A172 (cell line): ENCODE measurements around the gene RAB27A. TPM values are rescaled to one million over a fixed set of nuclear protein-coding genes. Genes with fewer than 3 reads are reported as not detected.
A peak's percentile ranks its signal among the peaks of the same experiment; 100 is the strongest.
"Not testable (repeated sequence)": the region's sequence is repeated elsewhere in the genome, so short reads cannot be mapped to it uniquely, and the experiment has no call there.

Experiments used
- DNase-seq: peaks from one replicate; pipeline ENCODE4 v3.0.0-alpha.2; 2015; ENCODE audit warnings: low spot score
- total RNA-seq: library from RNA; depleted of rRNA; stranded (reverse); fragments of >200 nt; shearing (Covaris generic); gene quantifications from 2 replicates; pipeline ENCODE4 v1.2.3, GENCODE V29; 2014; rRNA removed

The RAB27A gene
- 5.3 and 17.0 TPM in 2 replicates for total RNA-seq

DNA sequence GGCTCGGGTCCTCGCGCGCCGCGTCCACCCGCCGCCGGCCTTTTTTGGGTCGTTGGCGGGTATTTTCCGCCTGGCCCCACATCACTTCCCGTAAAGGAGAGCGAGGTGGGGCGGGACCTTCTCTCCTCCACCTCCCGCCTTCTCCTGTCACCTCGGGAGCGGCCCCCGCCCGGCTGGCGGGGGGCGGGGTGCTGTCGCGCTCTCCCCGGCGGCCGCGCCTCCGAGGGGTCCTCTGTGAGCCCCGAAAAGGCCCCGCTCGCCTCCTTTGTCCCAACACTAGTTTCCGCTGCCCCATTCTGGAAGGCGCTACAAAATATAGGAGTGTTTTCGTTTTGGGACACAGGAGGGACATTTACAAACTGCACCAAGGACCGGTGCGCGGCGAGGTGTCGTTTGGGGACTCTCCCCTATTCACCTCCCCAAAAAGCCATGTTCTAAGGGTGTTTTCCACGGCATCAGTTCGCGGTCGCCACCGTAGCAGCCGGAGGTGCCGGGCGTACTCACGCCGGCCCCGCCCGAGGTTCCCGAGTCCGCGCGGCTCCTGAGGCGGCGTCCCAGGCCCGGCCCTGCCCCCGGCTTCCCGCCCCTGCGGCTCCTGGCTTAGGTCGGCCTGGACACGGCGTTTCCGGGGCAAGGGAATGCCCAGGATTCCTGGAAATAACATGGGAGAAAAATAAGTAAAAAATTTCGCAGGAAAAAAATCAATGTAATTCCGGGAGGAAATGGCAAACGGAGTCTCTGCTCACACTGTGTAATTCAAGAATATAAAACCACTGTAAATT lies at the start of gene RAB27A:
TSS of gene RAB27A (minus strand) at position 68 of the 782 bp plus-strand sequence. CDS start 54,879 bp downstream, outside the sequence.
- peak; percentile 42 for DNase-seq

DNA sequence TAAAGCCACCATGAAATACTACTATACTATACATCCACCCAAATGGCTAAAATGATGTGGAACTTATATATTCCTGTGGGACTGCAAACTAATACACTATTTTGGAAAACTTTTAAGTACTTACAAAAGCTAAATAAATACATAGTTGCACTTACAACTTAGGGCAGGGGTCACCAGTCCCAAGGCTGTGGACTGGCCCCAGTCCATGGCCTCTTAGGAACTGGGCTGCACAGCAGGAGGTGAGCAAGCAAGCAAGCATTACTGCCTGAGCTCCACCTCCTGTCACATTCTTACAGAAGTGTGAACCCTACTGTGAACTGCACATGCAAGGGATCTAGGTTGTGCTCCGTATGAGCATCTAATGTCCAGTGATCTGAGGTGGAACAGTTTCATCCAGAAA lies 47.5 kb upstream of the RAB27A start:
- no peak for DNase-seq

DNA sequence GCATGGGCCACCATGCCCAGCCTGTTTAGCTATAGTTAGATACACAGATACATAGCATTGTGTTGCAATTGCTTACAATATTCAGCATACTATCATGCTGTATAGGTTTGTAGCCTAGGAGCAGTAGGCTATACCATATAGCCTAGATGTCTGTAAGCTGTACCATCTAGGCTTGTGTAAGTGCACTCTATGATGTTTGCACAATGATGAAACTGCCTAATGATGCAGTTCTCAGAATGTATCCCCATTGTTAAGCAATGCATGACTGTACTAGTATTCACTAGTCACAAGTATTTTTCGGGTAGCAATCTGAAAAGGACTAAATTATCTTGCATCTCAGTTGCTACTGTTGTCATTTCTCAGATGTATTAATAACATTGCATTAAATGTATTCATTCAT lies 45.4 kb upstream of the RAB27A start:
- DNase-seq, result no peak

DNA sequence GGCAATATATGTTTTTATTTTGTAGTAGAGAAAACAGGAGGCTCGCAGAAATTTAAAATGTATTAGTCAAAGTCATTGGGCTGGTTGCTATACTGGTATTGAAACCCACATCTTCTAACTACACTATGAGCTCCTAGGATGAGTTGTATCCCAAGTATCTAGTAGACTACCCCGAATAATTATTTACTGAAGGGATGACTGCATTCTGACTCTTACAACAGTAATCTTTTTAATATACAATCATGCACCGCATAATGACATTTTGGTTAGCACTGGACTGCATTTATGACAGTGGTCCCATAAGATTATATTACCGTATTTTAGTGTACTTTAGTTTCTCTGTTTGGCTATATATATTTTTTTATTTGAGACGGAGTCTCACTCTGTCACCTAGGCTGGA lies 44.8 kb upstream of the RAB27A start:
- no peak for DNase-seq

GRCh38 chr15:55327387-55327786 lies 37.8 kb upstream of the RAB27A start:
- DNase-seq, result no peak

- no peak for DNase-seq
Observed at GRCh38 chr15:55322467-55322866, 32.9 kb upstream of the RAB27A start.

- no peak for DNase-seq
Observed at GRCh38 chr15:55320963-55321362, 31.4 kb upstream of the RAB27A start.

GRCh38 chr15:55320238-55320550 lies 30.6 kb upstream of the RAB27A start:
- DNase-seq, result no peak

DNA sequence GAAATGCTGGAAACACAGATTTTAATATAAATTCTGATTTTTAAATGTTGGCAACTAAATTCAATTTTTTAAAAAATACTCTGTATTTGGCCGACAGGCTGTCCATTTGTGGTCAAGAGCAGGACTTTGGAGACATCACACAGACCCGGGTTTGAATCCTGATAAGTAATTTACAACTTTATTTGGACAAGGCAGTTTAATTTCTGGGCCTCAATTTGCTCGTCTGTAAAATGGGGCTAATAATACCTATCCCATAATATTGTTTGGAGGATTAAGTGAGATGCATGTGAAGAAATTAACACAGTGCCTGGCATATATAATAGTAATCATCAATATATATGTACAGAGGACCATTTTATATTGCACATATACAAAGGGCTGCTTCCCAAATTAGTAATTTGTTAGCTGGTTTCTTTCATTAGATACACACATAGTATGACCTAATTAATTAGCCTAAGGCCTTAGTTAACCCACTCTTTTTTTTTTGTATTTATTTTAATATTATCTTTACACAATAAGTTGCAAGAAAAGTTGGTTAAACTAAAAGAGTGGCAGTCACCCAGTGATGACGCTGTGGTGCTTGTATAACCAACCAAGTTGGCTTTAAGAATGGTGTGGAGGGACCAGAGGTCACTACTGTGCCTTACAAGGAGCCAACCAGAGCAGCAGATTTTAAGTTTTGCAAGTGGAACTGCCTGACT lies 30.1 kb upstream of the RAB27A start:
- peak; percentile 22 for DNase-seq

DNA sequence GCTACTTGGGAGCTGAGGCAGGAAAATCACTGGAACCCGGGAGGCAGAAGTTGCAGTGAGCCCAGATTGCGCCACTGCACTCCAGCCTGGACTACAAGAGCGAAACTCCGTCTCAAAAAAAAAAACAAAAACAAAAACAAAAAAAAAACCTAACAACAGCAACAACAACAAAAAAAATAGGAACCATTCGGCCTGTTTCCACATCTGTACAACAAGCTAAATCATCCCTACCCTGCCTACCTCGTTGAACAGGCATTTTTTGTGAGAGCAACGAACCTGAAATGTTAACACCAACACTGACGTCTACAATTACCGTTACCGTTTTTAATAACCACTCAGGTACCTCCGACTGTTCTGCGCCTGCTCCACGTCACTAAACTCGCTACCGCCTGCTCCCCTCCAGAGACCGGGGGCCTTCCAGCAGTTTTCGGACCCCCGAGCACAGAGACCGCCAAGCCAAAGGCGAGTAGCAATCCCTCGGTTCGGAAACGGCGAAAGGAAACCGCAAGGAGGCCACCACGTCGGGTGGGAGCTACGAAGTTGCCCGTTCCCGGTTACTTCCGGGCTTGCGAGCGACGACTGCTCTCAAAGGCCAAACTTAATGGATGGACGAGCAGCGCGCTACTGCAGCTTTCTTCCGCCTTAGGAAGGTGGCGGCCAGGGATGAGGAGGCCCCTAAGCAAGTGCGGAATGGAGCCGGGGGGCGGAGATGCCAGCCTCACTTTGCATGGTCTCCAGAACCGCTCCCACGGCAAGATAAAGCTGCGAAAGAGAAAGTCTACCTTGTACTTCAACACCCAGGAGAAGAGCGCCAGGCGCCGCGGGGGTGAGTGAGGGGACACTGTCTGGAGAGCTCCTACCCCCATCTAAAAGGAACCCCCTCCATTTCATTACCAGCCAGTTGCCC lies 29.2 kb upstream of the RAB27A start, which contains the start of the genes PIGB and PIGBOS1:
TSS of gene PIGB (plus strand) at position 635 of the 907 bp plus-strand sequence. CDS start at position 664, 29 bp downstream.
TSS of gene PIGBOS1 (minus strand) at position 536 of the 907 bp plus-strand sequence. CDS start 1,331 bp downstream, outside the sequence.
- peak; percentile 78 for DNase-seq

DNA sequence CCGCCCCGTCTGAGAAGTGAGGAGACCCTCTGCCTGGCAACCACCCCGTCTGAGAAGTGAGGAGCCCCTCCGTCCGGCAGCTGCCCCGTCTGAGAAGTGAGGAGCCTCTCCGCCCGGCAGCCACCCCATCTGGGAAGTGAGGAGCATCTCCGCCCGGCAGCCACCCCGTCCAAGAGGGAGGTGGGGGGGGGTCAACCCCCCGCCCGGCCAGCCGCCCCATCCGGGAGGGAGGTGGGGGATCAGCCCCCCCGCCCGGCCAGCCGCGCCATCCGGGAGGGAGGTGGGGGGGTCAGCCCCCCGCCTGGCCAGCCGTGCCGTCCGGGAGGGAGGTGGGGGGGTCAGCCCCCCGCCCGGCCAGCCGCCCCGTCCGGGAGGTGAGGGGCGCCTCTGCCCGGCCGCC lies 13.2 kb upstream of the RAB27A start:
- DNase-seq, result not testable (repeated sequence)

DNA sequence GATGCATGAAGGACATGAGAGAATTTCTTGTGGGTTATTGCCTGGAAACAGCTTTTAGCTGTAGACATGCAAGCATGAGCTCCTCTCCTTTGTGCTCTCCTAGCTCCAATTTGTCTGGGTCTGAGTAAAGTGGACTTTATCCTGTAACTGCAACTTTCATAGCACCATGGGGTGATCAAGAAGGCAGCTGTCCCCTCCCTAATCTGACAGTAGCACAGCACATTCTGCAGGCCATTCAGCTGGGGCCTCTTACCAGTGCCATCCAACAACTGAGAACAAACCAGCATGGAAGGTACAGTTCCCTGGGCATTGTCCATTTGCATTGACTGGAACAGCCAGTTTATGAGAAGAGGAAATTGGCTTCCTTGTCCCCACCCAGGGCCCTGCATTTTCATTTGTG lies 7.7 kb upstream of the RAB27A start:
- no peak for DNase-seq

DNA sequence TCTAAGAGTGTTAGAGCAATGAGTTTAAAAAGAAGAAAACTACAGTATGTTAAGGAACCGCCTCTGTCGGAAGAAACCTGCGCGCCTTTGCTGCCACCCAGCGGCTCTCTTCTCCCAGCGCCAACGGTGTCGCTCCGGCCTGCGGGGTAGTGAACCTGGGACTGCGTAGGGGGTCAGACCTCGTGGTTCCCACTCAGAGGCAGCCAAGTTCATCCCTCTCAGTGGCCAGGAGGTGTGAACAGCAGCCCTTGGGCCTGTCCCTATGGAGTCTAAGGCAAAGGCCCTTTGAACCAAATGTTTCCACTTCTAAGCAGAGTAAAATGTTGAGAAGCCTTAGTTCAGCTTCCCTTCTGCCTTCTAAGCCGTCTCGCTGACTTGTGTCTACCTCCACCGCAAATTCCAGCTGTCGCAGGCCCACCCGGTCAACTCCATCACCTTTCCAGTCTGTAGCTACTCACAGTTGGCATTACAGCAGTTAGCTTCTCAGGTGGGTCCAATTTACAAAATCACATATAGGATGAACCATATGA lies 980 bp upstream of the RAB27A start:
- peak; percentile 72 for DNase-seq

- DNase-seq, result peak; percentile 19
Observed at GRCh38 chr15:55289011-55289745, 435 bp downstream of the RAB27A start.

GRCh38 chr15:55288006-55288717 lies 1.5 kb downstream of the RAB27A start:
- no peak for DNase-seq

DNA sequence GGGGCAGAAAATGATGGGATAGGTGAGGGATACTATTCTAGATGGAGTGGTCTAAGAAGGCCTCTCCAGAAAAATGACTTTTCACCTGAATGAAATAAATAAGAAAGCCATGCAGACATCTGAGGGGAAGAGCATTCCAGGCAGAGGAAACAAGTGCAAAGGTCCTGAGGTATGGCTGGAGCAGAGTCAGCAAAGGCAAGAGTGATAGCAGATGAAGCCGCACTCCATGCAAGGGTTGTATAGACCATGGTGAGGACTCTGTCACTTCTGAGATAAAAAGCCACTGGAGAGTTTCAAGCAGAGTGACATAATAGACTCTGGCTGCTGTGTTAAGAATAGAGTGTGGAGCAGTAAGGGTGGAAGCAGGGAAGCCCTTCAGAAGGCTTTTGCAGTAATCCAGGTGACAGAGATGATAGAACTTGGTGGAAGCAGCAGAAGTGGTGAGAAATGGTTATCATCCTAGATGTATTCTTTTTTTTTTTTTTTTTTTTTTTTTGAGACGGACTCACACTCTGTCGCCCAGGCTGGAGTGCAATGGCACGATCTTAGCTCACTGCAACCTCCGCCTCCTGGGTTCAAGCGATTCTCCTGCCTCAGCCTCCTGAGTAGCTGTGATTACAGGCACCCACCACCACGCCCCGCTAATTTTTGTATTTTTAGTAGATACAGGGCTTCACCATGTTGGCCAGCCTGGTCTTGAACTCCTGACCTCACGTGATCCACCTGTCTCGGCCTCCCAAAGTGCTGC lies 3.0 kb downstream of the RAB27A start:
- DNase-seq, result not testable (repeated sequence)

GRCh38 chr15:55284426-55284825 lies 5.2 kb downstream of the RAB27A start:
- DNase-seq, result no peak

DNA sequence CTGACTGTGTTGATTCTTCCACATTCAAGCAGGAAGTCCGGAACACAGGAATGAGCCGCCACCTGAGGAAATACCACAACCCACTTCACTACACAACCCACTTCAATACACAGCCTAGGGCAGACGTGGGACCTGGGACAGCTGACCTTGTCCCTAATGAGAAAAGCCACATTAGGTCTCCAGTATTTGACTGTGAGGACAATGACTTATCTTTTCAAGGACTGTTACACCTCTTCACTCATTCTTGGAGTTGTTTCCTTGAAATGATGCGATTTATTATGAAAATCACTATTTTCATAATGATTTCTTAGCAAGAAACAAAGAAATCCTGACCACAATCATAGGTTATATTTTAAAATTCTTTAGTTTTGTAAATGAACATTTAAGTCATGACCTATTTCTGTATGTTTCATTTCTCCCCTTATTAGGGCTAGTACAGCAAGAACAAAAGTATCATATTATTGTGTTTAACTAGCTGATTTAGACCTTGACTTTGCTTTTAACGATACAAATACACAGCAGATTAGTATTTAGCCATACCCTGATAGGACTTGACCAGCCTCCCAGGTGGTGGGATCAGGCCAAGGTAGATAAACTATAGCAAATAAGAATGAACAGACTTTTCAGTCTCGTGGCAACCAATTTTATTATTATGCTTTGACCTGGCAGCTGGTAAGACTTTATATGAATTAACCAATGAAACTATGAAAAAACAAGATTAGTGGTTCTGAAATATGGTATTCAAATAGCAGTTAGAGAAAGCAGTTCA lies 6.0 kb downstream of the RAB27A start:
- DNase-seq, result no peak
